GM04504 (cell line): Measurements from ENCODE around the gene ATP11C.
"Not testable (repeated sequence)": the region's sequence is repeated elsewhere in the genome, so short reads cannot be mapped to it uniquely, and the experiment has no call there.

ENCODE experiments used
- DNase-seq: peaks from one replicate; pipeline ENCODE4 v3.0.0-alpha.2; 2012; ENCODE audit warnings: low read depth

ATP11C gene

DNA sequence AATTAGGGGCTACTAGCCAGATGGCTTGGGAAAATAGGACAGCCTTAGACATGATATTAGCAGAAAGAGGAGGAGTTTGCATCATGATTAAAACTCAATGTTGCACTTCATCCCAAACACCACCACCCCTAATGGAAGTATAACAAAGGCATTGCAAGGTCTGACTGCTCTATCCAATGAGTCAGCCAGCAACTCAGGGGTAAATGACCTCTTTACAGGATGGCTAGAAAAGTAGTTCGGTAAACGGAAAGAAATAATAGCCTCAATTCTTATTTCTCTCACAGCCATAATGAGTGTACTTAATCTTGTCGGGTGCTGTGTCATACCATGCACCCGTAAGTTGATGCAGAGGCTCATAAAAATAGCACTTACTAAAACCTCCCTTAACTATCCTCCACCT lies 76.0 kb downstream of the ATP11C start:
- not testable (repeated sequence) for DNase-seq

DNA sequence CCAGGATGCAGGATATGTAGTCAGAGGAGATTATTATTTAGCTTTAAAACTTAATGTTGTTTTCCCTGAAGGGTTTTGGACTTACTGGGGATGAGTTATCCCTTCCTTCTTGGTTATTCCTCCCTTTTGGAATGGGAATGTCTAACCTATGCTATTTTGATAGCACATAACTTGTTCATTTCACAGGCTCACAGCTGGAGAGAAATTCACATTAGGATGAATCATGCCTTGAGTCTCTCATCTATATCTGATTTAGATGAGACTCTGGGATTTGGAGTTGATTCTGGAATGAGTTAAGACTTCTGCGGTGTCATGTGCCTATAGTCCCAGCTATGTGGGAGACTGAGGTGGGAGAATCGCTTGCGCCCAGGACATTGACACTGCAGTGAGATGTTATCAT lies 81.1 kb downstream of the ATP11C start:
- DNase-seq: peak; percentile 6

DNA sequence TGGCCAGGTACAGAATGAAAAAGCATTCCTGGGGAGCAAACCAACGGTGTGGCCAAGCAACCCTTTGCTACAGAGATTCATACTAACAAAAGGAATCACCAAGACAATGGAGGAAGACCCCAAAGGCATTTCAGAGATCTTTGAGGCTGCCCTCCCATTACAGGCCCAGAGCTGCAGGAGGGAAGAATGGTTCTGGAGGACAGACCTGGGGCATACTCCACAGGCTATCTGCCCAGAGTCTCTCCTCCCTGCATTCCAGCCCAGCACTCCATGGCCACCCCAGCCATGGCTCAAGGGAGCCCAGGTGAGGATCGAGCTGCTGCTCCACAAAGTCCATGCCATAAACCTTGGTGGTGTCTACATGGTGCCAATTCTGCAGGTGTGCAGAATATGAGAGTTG lies 81.9 kb downstream of the ATP11C start:
- no peak for DNase-seq

DNA sequence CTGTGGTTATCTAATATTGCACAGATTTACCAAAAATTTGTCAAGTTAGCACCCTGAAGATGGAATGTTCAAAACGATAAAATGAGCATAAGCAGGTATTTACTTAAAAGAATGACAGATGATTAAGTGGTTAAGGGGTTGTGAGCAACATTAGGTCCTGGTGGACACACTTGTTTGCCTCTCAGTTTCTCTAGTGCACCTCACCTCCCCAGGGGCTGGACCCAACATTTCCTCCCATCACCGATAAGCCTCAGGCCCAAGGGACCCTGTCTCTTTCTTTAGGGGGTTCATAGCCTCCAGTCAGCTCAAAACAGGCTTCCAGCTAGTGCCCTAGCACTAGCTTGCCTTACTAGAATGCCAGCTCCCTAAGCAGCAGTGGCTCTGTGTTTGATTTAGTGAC lies 88.0 kb downstream of the ATP11C start:
- no peak for DNase-seq

DNA sequence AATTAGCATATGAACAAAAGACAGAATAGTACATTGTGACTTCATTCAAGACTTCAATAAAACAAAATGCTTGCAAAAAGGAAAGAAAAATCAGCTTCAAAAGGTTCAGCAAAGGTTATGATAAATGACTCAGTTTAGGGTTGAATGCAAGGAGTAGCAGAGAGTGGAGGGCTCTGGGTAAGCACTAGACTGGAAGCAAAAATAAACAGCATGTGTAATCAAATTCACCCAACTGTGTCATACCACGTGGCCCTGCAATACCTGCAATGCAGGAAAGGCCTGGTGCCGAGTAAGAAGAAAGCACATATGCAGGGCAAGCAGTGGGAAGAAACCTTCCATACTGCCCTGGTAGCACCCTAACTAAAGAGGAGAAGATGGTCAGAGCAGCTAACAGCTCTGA lies 88.7 kb downstream of the ATP11C start:
- no peak for DNase-seq

DNA sequence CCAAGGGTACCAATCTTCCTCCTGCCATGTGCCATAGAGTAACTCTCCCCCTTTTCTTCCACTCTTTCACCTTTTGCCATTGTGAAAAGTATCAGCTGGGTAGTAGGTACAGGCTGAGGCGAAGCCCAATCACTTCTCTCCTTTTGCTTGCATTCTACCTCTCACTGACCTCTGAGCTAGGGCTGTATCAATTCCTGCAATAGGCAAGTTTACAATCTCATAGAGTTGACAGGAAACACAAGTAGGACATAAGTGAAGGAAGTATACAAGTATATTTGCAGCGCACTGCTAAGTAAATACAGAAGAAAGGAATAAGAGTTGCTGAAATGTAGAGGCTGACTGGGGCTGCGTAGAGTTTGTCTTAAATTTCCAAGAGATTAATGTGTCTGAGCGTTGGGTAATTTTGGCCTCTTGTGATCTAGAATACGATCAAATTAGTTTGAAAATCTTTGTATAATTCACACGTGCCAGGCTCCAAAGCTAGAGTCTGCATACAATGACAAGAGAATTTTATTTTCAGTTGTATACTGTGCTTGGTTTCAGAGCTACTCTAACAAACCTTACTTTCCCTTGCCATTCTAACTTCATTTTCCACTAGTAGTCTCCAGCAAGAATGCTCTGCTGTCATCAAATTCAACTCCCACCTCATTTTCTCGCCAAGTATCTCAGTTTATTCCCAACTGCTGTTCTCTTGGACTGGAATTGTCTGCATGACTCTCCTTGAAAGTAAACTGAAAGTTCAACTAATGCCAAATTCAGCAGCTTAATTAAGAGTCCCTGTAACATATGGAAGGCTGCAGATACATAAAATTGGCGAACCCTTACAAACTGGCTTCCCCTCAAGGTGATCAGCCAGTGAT lies 90.3 kb downstream of the ATP11C start:
- no peak for DNase-seq

DNA sequence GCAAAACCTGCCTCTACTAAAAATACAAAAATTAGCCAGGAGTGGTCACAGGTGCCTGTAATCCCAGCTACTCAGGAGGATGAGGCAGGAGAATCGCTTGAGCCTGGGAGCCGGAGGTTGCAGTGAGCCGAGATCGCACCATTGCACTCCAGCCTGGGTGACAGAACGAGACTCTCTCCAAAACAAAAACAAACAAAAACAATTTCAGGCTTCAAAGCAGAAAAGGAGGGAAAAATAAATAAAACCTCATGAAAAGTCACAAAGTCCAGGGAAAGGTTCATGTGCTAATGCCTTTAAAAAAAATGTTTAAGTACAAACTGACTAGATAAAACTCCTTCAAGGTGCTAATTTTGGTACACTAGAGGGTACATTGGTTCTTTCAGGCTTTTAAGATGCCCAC lies 96.5 kb downstream of the ATP11C start:
- not testable (repeated sequence) for DNase-seq

DNA sequence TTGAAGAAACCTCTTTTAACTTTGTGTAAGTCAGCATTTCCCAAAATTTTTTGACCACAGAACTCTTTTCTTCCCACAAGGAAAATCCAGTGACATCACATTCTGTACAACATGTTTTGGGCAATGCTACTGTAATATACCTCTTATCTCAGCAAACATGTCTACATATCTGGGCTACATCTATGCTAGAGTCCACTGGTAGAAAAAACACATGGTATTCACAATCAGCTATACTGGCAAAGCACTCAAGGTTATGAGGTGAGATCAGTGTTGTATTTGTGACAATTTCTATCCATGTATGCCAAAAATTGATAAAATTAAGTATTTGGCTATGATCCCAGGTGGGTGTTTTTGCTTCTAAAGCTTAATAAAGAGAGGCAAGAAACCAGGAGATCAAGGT lies 98.0 kb downstream of the ATP11C start:
- no peak for DNase-seq

DNA sequence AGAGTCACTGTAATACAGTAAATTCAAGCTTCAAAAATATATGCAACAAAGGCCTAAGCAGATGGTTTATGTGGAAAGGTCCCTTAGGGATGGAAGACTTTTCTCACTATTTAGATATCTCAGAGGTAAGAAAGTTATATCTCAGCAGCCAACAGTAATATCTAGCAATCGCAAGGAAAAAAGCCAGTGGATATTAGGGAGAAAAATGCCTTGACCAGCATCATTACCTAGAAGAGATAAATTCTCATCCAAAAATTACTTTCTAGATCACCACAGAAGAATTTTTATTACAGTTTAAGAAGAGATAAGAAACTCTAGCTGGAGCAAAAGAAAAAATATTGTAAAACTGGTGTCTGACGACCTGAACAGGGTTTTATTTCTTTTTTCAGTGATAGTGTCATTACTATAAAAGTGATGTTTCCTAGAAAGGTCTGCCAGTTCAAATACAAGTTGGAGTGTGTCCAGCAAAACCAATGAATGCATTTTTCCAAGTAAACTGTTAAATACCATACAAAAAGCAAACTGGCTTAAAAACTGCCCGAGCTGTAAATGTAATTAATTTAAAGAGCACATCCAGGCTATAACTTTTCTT lies 100.0 kb downstream of the ATP11C start:
- DNase-seq: no peak

DNA sequence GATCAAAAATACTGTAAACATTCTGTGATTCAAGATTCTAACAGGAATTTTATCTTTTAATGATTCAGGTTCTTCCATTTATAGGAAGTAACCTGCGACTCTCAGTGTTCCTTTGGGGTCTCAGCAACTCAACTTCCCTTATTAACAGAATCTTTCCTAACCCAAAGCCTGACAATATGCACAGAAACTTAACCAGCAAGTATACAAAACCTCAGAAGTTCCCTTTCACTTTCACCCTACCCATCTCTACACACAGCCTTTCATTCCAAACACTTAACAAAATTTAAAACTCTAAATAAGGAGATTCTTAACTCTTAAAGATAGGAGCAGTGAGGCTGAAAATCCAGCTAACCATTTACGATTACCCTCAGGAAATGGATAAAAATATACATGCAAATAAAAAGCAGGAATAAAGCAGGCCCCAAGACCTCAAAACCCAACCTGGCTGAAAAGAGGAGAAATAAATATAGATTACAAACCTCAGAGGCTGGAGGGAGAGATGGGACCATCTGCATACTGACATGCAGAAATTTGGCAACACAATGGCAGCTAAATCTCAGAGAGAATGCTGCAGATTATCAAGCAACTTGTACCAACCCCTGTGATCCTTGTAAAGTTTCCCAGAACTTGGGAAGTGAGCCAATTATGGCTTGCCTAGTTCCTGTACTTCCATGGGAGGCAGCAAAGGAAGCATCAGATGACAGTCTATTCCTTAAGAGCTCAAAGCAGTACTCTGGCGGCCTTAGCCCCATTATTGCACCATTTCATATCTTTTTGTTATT lies 101.0 kb downstream of the ATP11C start:
- DNase-seq: peak; percentile 44

DNA sequence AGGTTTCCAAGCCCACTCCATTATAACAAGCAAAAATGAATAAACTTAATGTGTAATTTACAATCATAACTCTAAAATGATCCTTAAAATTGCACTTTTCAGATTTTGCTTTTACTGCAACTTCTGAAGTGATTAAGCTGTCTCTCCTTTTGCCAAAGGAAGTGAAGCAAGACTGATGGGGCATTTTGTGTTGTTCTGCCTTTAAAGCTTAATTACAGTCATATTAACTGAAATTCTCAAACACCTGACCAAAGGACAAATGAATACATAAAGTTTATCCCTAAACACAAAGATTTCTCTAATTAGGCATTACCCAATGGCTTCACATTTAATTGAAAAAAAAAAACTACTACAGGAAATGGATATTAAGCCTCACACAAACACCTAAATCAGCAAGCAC lies 101.8 kb downstream of the ATP11C start:
- DNase-seq: no peak

DNA sequence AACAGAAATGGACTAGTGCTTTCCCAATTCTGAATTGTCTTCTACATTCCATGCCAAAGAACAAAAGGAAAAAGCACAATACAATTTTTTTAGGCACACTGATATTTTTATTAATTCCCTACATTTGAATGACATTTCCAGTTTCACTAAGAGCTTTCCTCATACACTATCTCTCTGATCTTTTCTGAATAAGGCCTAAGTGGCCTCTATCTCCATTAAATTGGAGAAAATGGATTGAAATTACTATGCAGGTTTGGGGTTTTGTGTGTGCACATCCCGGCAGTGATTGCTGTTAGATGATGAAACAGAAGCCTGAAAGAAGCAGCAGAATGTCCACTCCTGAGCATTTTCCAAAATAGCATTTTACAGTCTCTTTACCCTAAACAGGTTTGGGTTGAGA lies 104.0 kb downstream of the ATP11C start:
- DNase-seq: no peak

DNA sequence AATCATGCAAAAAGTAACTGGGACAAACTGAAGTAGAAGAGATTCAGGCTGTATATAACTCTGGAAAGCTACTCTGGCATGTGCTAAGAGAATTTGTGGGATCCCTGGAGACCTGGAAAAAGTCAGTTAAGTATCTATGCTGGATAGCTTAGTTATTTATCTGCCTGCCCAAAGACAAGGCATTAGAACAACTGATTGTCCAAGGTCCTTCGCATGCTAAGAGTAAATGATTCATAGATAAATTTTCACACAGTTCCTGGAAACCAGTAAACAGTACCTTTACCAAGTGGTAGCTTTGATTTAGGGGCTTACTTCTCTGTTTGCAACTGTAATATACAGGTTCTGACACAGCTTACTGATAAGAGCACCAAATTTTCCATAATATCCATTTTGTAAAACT lies 104.8 kb downstream of the ATP11C start:
- DNase-seq: no peak

DNA sequence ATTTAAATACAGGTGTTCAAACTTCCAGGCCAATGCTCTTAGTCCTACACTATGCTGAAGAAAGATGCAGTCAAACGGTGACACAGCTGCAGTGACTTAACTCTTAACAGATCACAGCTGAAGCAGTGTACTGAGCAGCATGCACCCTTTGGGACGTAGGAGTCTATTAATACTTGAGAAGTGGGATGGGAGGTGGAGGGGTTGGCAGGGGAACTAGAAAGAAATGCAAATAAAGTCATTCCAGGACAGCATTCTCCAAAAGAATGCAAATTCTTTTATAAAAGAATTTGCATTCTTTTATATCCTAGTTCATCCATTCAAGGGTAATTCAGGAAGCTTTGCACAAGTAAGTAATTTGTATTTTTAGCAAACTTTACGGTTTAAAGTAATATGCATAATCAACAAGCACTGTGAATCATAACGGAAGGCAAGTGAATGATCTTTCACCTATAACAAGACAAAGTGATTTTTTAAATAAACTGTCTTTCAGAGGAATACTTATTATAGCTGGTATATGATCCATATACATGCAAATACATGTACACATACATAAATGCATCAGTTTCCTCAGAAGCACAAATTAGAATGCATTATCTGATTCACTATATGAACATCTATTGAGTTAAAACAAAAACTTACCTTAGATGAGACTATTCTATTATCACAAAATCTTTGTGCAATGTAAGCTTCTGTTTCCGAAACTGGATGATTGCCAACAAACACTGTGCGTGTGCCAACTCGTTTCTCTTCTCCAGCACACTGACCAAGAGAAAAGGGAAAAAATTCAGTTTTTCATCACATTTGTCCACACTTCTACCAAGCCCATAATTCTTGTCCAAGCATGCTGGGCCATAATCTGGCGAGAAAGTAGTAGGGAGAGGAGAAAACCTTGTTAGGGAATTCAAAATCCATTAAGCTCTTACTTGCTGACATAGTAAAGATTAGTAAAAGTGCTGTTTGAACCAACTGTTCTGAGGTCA lies 106.5 kb downstream of the ATP11C start:
- DNase-seq: peak; percentile 44

DNA sequence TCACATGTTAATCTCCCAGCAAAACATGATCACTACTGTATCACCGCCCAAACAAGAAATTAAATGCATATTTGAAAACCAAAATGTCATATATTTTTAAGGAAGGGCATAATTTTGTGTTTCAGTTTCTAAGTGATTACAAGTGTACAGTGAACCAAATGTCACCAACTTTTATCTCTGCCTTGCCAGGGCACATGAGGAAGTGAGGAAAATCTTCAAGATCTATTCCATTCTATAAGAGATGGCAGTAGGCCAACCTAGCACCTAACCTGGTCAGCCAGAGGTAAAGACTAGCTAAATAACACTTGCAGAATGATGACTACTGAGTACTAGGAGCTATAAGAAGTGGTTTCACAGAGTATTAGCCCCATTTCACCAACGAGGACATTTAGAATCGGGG lies 107.2 kb downstream of the ATP11C start:
- DNase-seq: no peak

DNA sequence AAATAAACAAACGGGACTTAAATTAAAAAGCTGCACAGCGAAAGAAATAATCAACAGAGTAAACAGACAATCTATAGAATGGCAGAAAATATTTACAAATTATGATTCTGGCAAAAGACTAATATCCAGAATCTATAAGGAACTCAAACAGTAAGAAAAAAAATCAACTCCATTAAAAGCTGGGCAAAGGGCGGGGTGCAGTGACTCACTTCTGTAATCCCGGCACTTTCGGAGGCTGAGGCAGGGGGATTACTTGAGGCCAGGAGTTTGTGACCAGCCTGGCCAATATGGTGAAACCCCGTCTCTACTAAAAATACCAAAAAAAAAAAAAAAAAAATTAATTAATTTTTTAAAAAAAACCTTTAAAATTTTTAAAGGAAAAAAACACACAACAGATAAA lies 109.0 kb downstream of the ATP11C start:
- DNase-seq: no peak

DNA sequence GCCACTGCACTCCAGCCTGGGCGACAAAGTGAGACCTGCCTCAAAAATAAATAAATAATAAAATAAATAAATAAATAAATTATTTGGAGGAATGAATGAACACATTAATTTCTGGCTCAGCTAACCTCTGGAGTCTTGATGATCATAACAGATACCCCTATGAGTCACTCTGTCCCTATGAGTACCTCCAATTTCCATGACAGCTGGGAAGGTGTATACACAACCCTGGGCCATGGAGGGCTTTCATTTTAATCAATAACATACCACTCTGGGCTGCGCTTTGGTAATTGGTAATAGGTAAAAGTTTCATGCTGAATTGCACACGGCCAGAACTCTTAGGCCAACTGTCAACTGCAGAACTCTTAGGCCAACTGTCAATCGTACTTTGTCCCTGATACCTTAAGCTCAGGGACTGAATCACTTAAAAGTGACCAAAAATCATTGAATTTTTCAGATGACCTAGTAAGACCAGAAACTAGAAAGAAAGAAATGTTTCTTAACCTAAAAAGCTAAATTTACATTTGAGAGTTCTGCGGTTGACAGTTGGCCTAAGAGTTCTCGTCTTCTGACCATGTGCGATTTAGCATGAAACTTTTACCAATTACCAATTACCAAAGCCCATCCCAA lies 112.4 kb downstream of the ATP11C start:
- DNase-seq: no peak

DNA sequence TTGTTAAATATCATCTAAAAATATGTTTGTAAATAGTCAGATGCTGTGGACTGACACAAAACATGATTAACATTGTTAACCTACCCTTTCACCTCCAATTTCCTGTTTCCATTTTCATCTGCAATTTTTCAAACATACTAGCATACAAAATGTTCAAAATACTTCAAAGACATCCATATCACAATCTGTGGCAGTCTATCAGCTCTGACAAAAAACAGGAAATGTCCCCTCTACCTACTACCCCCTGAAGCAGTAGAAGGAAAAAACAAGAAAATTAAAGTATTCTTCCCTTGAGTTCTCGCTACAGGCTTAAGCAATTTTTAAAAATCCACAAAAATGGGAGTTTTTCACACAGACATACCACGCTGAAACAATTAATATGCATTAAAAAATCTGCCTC lies 116.6 kb downstream of the ATP11C start:
- DNase-seq: no peak

DNA sequence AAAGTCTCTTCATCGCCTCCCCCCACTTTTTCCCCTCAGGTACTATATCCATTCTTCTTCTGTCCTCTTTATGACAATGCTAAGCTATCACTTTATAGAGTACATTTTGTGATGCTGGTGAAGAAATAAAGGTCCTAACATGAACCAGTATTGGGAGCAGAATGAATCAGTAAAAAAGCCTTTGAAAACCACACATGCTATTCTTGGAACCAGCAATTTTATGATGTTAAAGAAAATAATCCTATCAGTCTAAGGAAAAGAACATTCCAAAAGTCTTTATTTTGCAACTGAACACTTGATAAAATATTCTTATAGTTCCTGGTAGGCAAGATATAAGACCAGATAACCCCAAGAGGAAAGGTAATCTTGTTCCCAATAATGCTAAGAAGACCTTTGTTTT lies 117.1 kb downstream of the ATP11C start:
- DNase-seq: peak; percentile 1

DNA sequence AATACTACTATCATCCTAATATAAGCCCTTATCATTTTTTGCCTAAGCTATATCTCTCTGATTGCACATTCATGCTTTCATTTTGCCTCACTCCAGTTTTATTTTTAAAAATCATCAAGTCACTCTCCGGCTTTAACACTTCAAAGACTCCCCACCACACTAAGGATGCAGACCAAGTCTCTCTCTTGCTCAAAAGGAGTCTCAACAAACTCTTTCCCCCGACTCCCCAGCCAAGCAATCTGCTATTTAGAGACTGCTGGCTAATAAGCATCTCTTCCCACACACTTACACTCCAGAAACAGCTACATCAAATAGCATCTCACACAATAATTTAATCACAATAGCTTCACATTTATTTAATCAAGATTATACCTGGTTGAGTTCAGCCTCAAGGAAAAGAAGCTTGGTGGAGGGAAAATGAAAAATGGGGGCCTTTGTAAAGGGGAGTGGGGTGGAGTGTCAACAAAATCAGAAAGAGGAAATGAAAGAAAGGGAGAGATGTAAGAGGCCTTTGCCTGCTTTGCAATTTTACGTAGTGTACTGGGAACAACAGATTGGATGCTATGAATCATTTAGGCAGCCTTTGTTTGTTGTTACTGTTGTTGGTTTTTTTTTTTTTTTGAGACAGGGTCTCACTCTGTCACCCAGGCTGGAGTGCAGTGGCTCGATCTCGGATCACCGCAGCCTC lies 120.8 kb downstream of the ATP11C start:
- no peak for DNase-seq

DNA sequence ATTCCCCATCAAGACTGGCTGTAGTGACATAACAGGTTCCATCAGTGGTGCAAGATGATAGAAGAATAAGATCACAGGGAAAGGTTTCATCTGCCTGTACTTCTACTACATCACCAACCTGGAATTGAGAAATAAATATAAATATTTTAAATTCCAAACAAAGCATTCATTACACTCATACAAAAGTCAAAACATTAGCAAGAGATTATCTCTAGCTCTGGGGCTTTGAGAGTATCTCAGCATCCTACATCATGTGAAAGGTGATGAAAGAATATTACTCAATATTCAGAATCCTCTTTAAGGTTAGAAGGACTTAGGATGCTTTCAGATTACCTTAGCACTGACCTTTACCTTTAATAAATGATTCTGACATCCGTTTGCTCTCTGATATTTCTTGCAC lies 128.4 kb downstream of the ATP11C start:
- no peak for DNase-seq
